H9 (cell line): ENCODE data around the gene RAD18. TPM values are rescaled to one million over a fixed set of nuclear protein-coding genes. Genes with fewer than 3 reads are reported as not detected.

Experiments used
- DNase-seq: peaks from one replicate; pipeline ENCODE4 v3.0.0-alpha.2; 2017
- H2AFZ ChIP-seq: one replicate; pipeline ENCODE4 v1.6.1; 2013; ENCODE audit warnings: mild to moderate bottlenecking, low read length, control low read depth, moderate library complexity
- H2AK5ac ChIP-seq: 2 replicates; pipeline ENCODE4 v1.6.1; 2013; ENCODE audit warnings: low read length, control low read depth, mixed read lengths; ENCODE audit not compliant: insufficient read length
- H2BK120ac ChIP-seq: one replicate; pipeline ENCODE4 v1.6.1; 2013; ENCODE audit warnings: low read depth, mild to moderate bottlenecking, low read length, control low read depth, inconsistent platforms; ENCODE audit not compliant: poor library complexity, severe bottlenecking
- H2BK12ac ChIP-seq: 2 replicates; pipeline ENCODE4 v1.6.1; 2013; ENCODE audit warnings: low read length, control low read depth, mixed read lengths, low read depth; ENCODE audit not compliant: insufficient read length
- H2BK15ac ChIP-seq: 2 replicates; pipeline ENCODE4 v1.6.1; 2013; ENCODE audit warnings: low read depth, low read length, control low read depth
- H2BK20ac ChIP-seq: one replicate; pipeline ENCODE4 v1.6.1; 2013; ENCODE audit warnings: low read depth, mild to moderate bottlenecking, low read length, control low read depth, inconsistent platforms; ENCODE audit not compliant: poor library complexity, severe bottlenecking
- H2BK5ac ChIP-seq: 2 replicates; pipeline ENCODE4 v1.6.1; 2013; ENCODE audit warnings: low read length, control low read depth, mixed read lengths; ENCODE audit not compliant: insufficient read length
- H3K14ac ChIP-seq: 2 replicates; pipeline ENCODE4 v1.6.1; 2013; ENCODE audit warnings: low read length, control low read depth; ENCODE audit not compliant: insufficient read depth
- H3K18ac ChIP-seq: 2 replicates; pipeline ENCODE4 v1.6.1; 2013; ENCODE audit warnings: low read depth, mild to moderate bottlenecking, mixed read lengths, low read length, control low read depth; ENCODE audit not compliant: insufficient read length
- H3K23ac ChIP-seq: 2 replicates; pipeline ENCODE4 v1.6.1; 2013; ENCODE audit warnings: low read length, control low read depth, mixed read lengths, low read depth; ENCODE audit not compliant: insufficient read length
- H3K23me2 ChIP-seq: 2 replicates; pipeline ENCODE4 v1.6.1; 2013; ENCODE audit warnings: low read depth, mild to moderate bottlenecking, mixed read lengths, low read length, control low read depth; ENCODE audit not compliant: insufficient read length, poor library complexity, severe bottlenecking
- H3K27ac ChIP-seq: 2 replicates; pipeline ENCODE4 v1.5.1; 2013; ENCODE audit warnings: low read length, control low read depth, mixed read lengths, low read depth; ENCODE audit not compliant: insufficient read length
- H3K27me3 ChIP-seq: 2 replicates; pipeline ENCODE4 v1.6.1; 2013; ENCODE audit warnings: low read length, control low read depth, inconsistent platforms; ENCODE audit not compliant: insufficient read depth
- H3K4ac ChIP-seq: 2 replicates; pipeline ENCODE4 v1.6.1; 2013; ENCODE audit warnings: low read depth, mild to moderate bottlenecking, control low read depth, inconsistent platforms, low read length, moderate library complexity
- H3K4me1 ChIP-seq: 2 replicates; pipeline ENCODE4 v1.6.1; 2013; ENCODE audit warnings: low read length, control low read depth, inconsistent platforms; ENCODE audit not compliant: insufficient read depth
- H3K4me2 ChIP-seq: 2 replicates; pipeline ENCODE4 v1.6.1; 2013; ENCODE audit warnings: low read length, control low read depth, mixed read lengths; ENCODE audit not compliant: insufficient read length, insufficient read depth
- H3K56ac ChIP-seq: 2 replicates; pipeline ENCODE4 v1.6.1; 2013; ENCODE audit warnings: low read depth, mild to moderate bottlenecking, mixed read lengths, low read length, control low read depth; ENCODE audit not compliant: insufficient read length
- H3K79me1 ChIP-seq: 2 replicates; pipeline ENCODE4 v1.6.1; 2013; ENCODE audit warnings: low read depth, mild to moderate bottlenecking, moderate library complexity, low read length, control low read depth, inconsistent platforms; ENCODE audit not compliant: insufficient read depth, poor library complexity, severe bottlenecking
- H3K79me2 ChIP-seq: 2 replicates; pipeline ENCODE4 v1.6.1; 2013; ENCODE audit warnings: low read length, control low read depth, inconsistent platforms; ENCODE audit not compliant: insufficient read depth
- H3K9ac ChIP-seq: 2 replicates; pipeline ENCODE4 v1.6.1; 2013; ENCODE audit warnings: low read length, control low read depth, mixed read lengths; ENCODE audit not compliant: insufficient read length; ENCODE audit errors: extremely low read depth
- H3K9me3 ChIP-seq: one replicate; pipeline ENCODE4 v1.6.1; 2013; ENCODE audit warnings: low read depth, low read length, inconsistent platforms; ENCODE audit not compliant: control insufficient read depth
- H3T11ph ChIP-seq: one replicate; pipeline ENCODE4 v1.6.1; 2013; ENCODE audit warnings: mild to moderate bottlenecking, low read length, control low read depth, inconsistent platforms
- H4K20me1 ChIP-seq: one replicate; pipeline ENCODE4 v1.6.1; 2013; ENCODE audit not compliant: control insufficient read depth, insufficient read length, insufficient read depth
- H4K5ac ChIP-seq: 2 replicates; pipeline ENCODE4 v1.6.1; 2013; ENCODE audit warnings: low read depth, mild to moderate bottlenecking, mixed read lengths, low read length, control low read depth; ENCODE audit not compliant: insufficient read length
- H4K8ac ChIP-seq: replicated peaks from 2 replicates; pipeline ENCODE4 v1.6.1; 2013; ENCODE audit warnings: low read length, control low read depth, mixed read lengths, low read depth; ENCODE audit not compliant: insufficient read length
- H4K91ac ChIP-seq: 2 replicates; pipeline ENCODE4 v1.6.1; 2013; ENCODE audit warnings: low read depth, mild to moderate bottlenecking, moderate library complexity, mixed read lengths, low read length, control low read depth; ENCODE audit not compliant: insufficient read length
- H3K27ac Mint-ChIP-seq, 3 experiments: 2 replicates in 2 of 3; 3 replicates in 1 of 3; pipeline ENCODE4 v1.8.0; 2020 to 2021; ENCODE audit warnings: mixed read lengths in 3 of 3, mild to moderate bottlenecking in 1 of 3, moderate library complexity in 1 of 3
- H3K27me3 Mint-ChIP-seq: 2 replicates; pipeline ENCODE4 v1.8.0; 2021; ENCODE audit warnings: low read depth, mild to moderate bottlenecking, moderate library complexity, mixed read lengths
- H3K36me3 Mint-ChIP-seq, 3 experiments: 2 replicates in 2 of 3; 3 replicates in 1 of 3; pipeline ENCODE4 v1.8.0; 2020 to 2021; ENCODE audit warnings: low read depth in 3 of 3, mixed read lengths in 3 of 3; ENCODE audit not compliant: insufficient read depth in 1 of 3
- H3K4me1 Mint-ChIP-seq, 2 experiments: 2 replicates each; pipeline ENCODE4 v1.8.0; 2020; ENCODE audit warnings: mixed read lengths in 2 of 2
- H3K4me3 Mint-ChIP-seq, 2 experiments: 2 replicates in 1 of 2; 3 replicates in 1 of 2; pipeline ENCODE4 v1.8.0; 2020 to 2021; ENCODE audit warnings: mild to moderate bottlenecking in 2 of 2, mixed read lengths in 2 of 2, moderate library complexity in 1 of 2
- H3K9me3 Mint-ChIP-seq, 2 experiments: 2 replicates in 1 of 2; 3 replicates in 1 of 2; pipeline ENCODE4 v1.8.0; 2020; ENCODE audit warnings: mild to moderate bottlenecking in 2 of 2, mixed read lengths in 2 of 2, moderate library complexity in 1 of 2
- WGBS: extraction: QIAGEN DNeasy Blood & Tissue Kit; methylation state at CpG from one replicate; pipeline ENCODE4 v1.1.7; 2013; ENCODE audit warnings: missing lambda C conversion rate, low lambda C conversion rate, mixed read lengths; ENCODE audit not compliant: insufficient read length; ENCODE audit errors: extremely low coverage; 5-methylcytosine and 5-hydroxymethylcytosine counted together
- total RNA-seq: library from RNA; stranded (reverse); gene quantifications from 2 replicates; pipeline ENCODE4 v1.2.1, GENCODE V29; 2021
- TF ChIP-seq, protein P1 (sequence below): fragments of 200-600 bp; sonication (generic); conservative IDR thresholded peaks from 3 replicates; pipeline ENCODE4 v1.8.0; 2021; ENCODE audit warnings: antibody characterized with exemption, mild to moderate bottlenecking

Gene RAD18
- total RNA-seq, 1 experiment from 2014 or later = 27.8 TPM

DNA sequence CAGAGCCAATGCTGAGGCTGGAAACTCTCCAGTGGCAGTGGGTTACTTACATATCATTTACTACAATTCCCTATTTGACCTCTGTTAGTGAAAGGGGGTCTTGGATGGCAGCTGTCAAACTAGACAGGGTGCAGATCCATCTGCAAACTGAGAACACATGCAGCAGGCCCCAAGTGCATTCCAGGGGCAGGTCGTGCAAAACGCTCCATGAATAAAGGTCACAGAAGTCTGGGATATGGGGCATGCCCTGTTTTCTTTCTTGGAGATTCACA is 25.0 kb upstream of the RAD18 start:
- Histone ChIP-seq H3K4me2 (no peak overlapping the region), H3K4ac (no peak overlapping the region)

More for the DNA sequence above, 25.0 kb upstream of the RAD18 start:
- Histone ChIP-seq H4K91ac (no peak overlapping the region), H3K23ac (no peak overlapping the region), H2BK15ac (no peak overlapping the region), H2BK20ac (no peak overlapping the region), H4K5ac (no peak overlapping the region), H3K4me1 (no peaks in the 10 kb centered on the region), H3K27me3 (no peaks in the 10 kb centered on the region), H3K79me1 (no peaks in the 10 kb centered on the region), H2AK5ac (no peak overlapping the region), H3K23me2 (no peaks in the 10 kb centered on the region), H2BK120ac (no peak overlapping the region), H3K14ac (no peak overlapping the region), H3K27ac (no peak overlapping the region), H3K18ac (no peak overlapping the region), H2AFZ (no peak overlapping the region), H3K56ac (no peak overlapping the region), H2BK5ac (no peak overlapping the region), H3K79me2 (no peaks in the 10 kb centered on the region), H4K8ac (no peak overlapping the region), H3K9ac (no peak overlapping the region), H2BK12ac (no peak overlapping the region), H3T11ph (no peak overlapping the region), H3K9me3 (no peaks in the 10 kb centered on the region), H4K20me1 (no peaks in the 10 kb centered on the region)
- DNase-seq = no peak
- peaks cover 11 to 14% of the 10 kb centered on the region in 2 experiments for H3K4me1 Mint-ChIP-seq
- H3K9me3 Mint-ChIP-seq = no peaks in the 10 kb centered on the region
- H3K36me3 Mint-ChIP-seq = no peaks in the 10 kb centered on the region
- no peak overlapping the region; a peak in 1 of 7 replicates for H3K27ac Mint-ChIP-seq
- no CpG with 5 or more reads among the region's 2 CpGs for WGBS
- H3K4me3 Mint-ChIP-seq = no peak overlapping the region
- TF ChIP-seq, protein P1, sequence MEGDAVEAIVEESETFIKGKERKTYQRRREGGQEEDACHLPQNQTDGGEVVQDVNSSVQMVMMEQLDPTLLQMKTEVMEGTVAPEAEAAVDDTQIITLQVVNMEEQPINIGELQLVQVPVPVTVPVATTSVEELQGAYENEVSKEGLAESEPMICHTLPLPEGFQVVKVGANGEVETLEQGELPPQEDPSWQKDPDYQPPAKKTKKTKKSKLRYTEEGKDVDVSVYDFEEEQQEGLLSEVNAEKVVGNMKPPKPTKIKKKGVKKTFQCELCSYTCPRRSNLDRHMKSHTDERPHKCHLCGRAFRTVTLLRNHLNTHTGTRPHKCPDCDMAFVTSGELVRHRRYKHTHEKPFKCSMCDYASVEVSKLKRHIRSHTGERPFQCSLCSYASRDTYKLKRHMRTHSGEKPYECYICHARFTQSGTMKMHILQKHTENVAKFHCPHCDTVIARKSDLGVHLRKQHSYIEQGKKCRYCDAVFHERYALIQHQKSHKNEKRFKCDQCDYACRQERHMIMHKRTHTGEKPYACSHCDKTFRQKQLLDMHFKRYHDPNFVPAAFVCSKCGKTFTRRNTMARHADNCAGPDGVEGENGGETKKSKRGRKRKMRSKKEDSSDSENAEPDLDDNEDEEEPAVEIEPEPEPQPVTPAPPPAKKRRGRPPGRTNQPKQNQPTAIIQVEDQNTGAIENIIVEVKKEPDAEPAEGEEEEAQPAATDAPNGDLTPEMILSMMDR = no peak
- H3K27me3 Mint-ChIP-seq = peaks cover 2% of the 10 kb centered on the region; the same call in 1 of the 2 replicates
